Psoas muscle (tissue), 8 donors: Measurements from ENCODE around the gene RSU1. TPM values are rescaled to one million over a fixed set of nuclear protein-coding genes. Genes with fewer than 3 reads are reported as not detected.
"Not testable (repeated sequence)": the region's sequence is repeated elsewhere in the genome, so short reads cannot be mapped to it uniquely, and the experiment has no call there.

ENCODE experiments used
- ATAC-seq, 4 donors: fragments of 200-7000 bp; cut with Tn5 transposase; one replicate each; pipeline ENCODE4 v1.9.1; 2020; ENCODE audit warnings: moderate library complexity in 3 of 4, mild to moderate bottlenecking in 2 of 4
- DNase-seq, 2 donors: peaks; one replicate each; pipeline ENCODE4 v3.0.0-alpha.2; 2020
- H3K27ac ChIP-seq: fragments of 200-600 bp; one replicate; pipeline ENCODE4 v1.8.0; 2022
- H3K27me3 ChIP-seq, 3 donors: fragments of 200-600 bp in 1 of 3; one replicate each; pipeline versions ENCODE4 v1.6.1 to v1.8.0; 2013 to 2022; ENCODE audit warnings: low read length in 2 of 3, mild to moderate bottlenecking in 2 of 3, moderate library complexity in 1 of 3; ENCODE audit not compliant: insufficient read depth in 3 of 3
- H3K36me3 ChIP-seq, 2 donors: fragments of 200-600 bp in 1 of 2; one replicate each; pipeline versions ENCODE4 v1.6.1 to v1.8.0; 2013 to 2022; ENCODE audit warnings: low read depth in 1 of 2, mild to moderate bottlenecking in 1 of 2, moderate library complexity in 1 of 2; ENCODE audit not compliant: insufficient read depth in 1 of 2
- H3K4me1 ChIP-seq: fragments of 200-600 bp; one replicate; pipeline ENCODE4 v1.8.0; 2022
- H3K4me3 ChIP-seq: fragments of 200-600 bp; one replicate; pipeline ENCODE4 v1.8.0; 2022; ENCODE audit warnings: mild to moderate bottlenecking
- H3K9me3 ChIP-seq: fragments of 200-600 bp; one replicate; pipeline ENCODE4 v1.8.0; 2022
- CTCF ChIP-seq: fragments of 200-600 bp; IDR thresholded peaks from one replicate; pipeline ENCODE4 v1.8.0; 2022; ENCODE audit warnings: antibody characterized with exemption
- WGBS, 3 donors: extraction: QIAGEN DNeasy Blood & Tissue Kit; methylation state at CpG; one replicate each; pipeline versions ENCODE4 v1.1.6 to v1.1.7; 2013; 5-methylcytosine and 5-hydroxymethylcytosine counted together
- intact Hi-C, 2 donors: fragments of 100-400 bp; cut with DNase I; formaldehyde crosslinking; loops; one replicate each; pipeline versions ENCODE4 v1.11.0 to v1.14.2; 2022
- polyA plus RNA-seq, 3 donors: library from polyadenylated mRNA; stranded (reverse); fragments of 200-250 nt; gene quantifications; one replicate each; pipeline ENCODE4 v1.2.3, GENCODE V29; 2013
- total RNA-seq, 4 donors: library from RNA; stranded (reverse); fragmentation: NEBNext Ultra II Directional in 2 of 4; extraction: Animal tissue kit (Norgen Biotek cat#: 25700) in 2 of 4; gene quantifications; one replicate each; pipeline versions ENCODE4 v1.2.1 to v1.2.4, GENCODE V29; 2021 to 2023
- donor health status: healthy with polysubstance abuse.
- donor health status: DM: no; HTN: no; CAD: no; lungs with moderate emphysema.
- donor health status: Bipolar disorder and iron deficiency.
- donor health status: healthy.
- donor health status: DM: yes; HTN: yes; CAD: no.
- donor health status: DM: no; HTN: no; CAD: no.
- donor health status: DM: no; HTN: no; CAD: no.
- donor health status: DM: yes; HTN: yes; CAD: no.

The RSU1 gene
- total and polyA plus RNA-seq, 7 donors = 19.7 to 43.2 (median 29.0) TPM

- Histone ChIP-seq H3K4me1 (no peaks in the 10 kb centered on the region), H3K36me3 (peaks cover 0 to 10% of the 10 kb centered on the region in 2 donors)
- intact Hi-C loops = no loop called here
Measured at GRCh38 chr10:16765509-16766375, 51.5 kb downstream of the RSU1 start.

GRCh38 chr10:16761300-16761699, 55.9 kb downstream of the RSU1 start:
- no peaks in the 10 kb centered on the region for H3K9me3 ChIP-seq
- ATAC-seq (no peak), DNase-seq (no peak)
- no peak overlapping the region for H3K4me3 ChIP-seq
- TF ChIP-seq CTCF = no peak
- peaks cover 3 to 22% of the 10 kb centered on the region in 2 donors for H3K36me3 ChIP-seq
- WGBS, 3 donors = 86 to 94% (median 88%) methylated on average over 8 of the region's 8 CpGs
- no peak overlapping the region for H3K27ac ChIP-seq
- intact Hi-C loops = no loop called here
- H3K27me3 ChIP-seq = no peaks in the 10 kb centered on the region
- no peaks in the 10 kb centered on the region for H3K4me1 ChIP-seq

More at GRCh38 chr10:16765509-16766375, 51.5 kb downstream of the RSU1 start:
- DNase-seq = no peak
- 75 to 87% (median 78%) methylated on average over 12 of the region's 12 CpGs for WGBS, 3 donors
- ATAC-seq = no peak
- no peak for TF ChIP-seq CTCF
- H3K9me3 ChIP-seq = no peaks in the 10 kb centered on the region
- H3K4me3 ChIP-seq = no peak overlapping the region
- H3K27me3 ChIP-seq = no peaks in the 10 kb centered on the region
- no peak overlapping the region for H3K27ac ChIP-seq

GRCh38 chr10:16756561-16757221, 60.5 kb downstream of the RSU1 start:
- Histone ChIP-seq H3K9me3 (no peaks in the 10 kb centered on the region), H3K27me3 (no peaks in the 10 kb centered on the region), H3K36me3 (peaks cover 6 to 32% of the 10 kb centered on the region in 2 donors), H3K27ac (no peak overlapping the region), H3K4me1 (no peaks in the 10 kb centered on the region), H3K4me3 (no peak overlapping the region)
- intact Hi-C loops = no loop called here
- TF ChIP-seq CTCF = no peak
- DNase-seq = no peak
- ATAC-seq = no peak
- WGBS, 3 donors = 95 to 96% (median 95%) methylated on average over 12 of the region's 12 CpGs

- intact Hi-C loops = no loop called here
- H3K27me3 ChIP-seq = no peaks in the 10 kb centered on the region
- no peak overlapping the region for H3K27ac ChIP-seq
- TF ChIP-seq CTCF = no peak
- H3K4me1 ChIP-seq = no peaks in the 10 kb centered on the region
- H3K4me3 ChIP-seq = no peak overlapping the region
- WGBS, 3 donors = 66 to 79% (median 75%) methylated on average over 6 of the region's 6 CpGs
- DNase-seq = no peak
- peaks cover 13 to 44% of the 10 kb centered on the region in 2 donors for H3K36me3 ChIP-seq
- no peaks in the 10 kb centered on the region for H3K9me3 ChIP-seq
- no peak for ATAC-seq
Measured at GRCh38 chr10:16754765-16755164, 62.5 kb downstream of the RSU1 start.

GRCh38 chr10:16752849-16753248, 64.4 kb downstream of the RSU1 start:
- DNase-seq, H3K27ac ChIP-seq, H3K4me3 ChIP-seq, H3K9me3 ChIP-seq, intact Hi-C loops, H3K27me3 ChIP-seq, ATAC-seq, H3K4me1 ChIP-seq: not testable (repeated sequence)
- H3K36me3 ChIP-seq = peaks cover 13 to 51% of the 10 kb centered on the region in 2 donors
- 89 to 93% (median 91%) methylated on average over 6 of the region's 6 CpGs for WGBS, 3 donors
